NCI-H748 (cell line): ENCODE measurements around the gene CHP1.
A peak's percentile ranks its signal among the peaks of the same experiment; 100 is the strongest.
"Not testable (repeated sequence)": the region's sequence is repeated elsewhere in the genome, so short reads cannot be mapped to it uniquely, and the experiment has no call there.

ENCODE experiments used
- DNase-seq: peaks from one replicate; lab custom pipeline; 2025; ENCODE audit not compliant: unreplicated experiment; lab: John Stamatoyannopoulos, UW

CHP1 gene

GRCh38 chr15:41289953-41290352 lies 58.9 kb downstream of the CHP1 start:
- no peak for DNase-seq

- no peak for DNase-seq
Observed at GRCh38 chr15:41291065-41291631, 60.1 kb downstream of the CHP1 start.

GRCh38 chr15:41292521-41292920 lies 61.5 kb downstream of the CHP1 start:
- DNase-seq = no peak

GRCh38 chr15:41301139-41301538 lies 70.1 kb downstream of the CHP1 start:
- peak; percentile 37 for DNase-seq

GRCh38 chr15:41301587-41301986 lies 70.5 kb downstream of the CHP1 start:
- DNase-seq = no peak

GRCh38 chr15:41304149-41304770 lies 73.2 kb downstream of the CHP1 start:
- DNase-seq = no peak

GRCh38 chr15:41307679-41308078 lies 76.6 kb downstream of the CHP1 start:
- DNase-seq = no peak

GRCh38 chr15:41309226-41309905 lies 78.3 kb downstream of the CHP1 start:
- DNase-seq = no peak

- not testable (repeated sequence) for DNase-seq
Observed at GRCh38 chr15:41320805-41321330, 89.8 kb downstream of the CHP1 start.

- DNase-seq = no peak
Observed at GRCh38 chr15:41323611-41324010, 92.5 kb downstream of the CHP1 start.

GRCh38 chr15:41331281-41331680 lies 100.2 kb downstream of the CHP1 start:
- no peak for DNase-seq
